Thyroid gland (tissue), 4 donors: ENCODE measurements around the gene DGKB.

Source experiments
- POLR2A ChIP-seq, 2 donors: fragments of 450-650 bp; IDR thresholded peaks; one replicate each; pipeline ENCODE4 v1.6.1; 2017; ENCODE audit warnings: antibody characterized with exemption in 2 of 2, mild to moderate bottlenecking in 2 of 2, moderate library complexity in 1 of 2
- TF ChIP-seq, protein P1 (sequence below), 6 experiments: fragments of 200-600 bp in 3 of 6; fragments of 450-650 bp in 3 of 6; sonication (generic) in 3 of 6; IDR thresholded peaks; one replicate each; pipeline ENCODE4 v1.5.1; 2016 to 2019; ENCODE audit warnings: antibody characterized with exemption in 6 of 6, mild to moderate bottlenecking in 2 of 6, inconsistent platforms in 1 of 6, moderate library complexity in 1 of 6

DNA sequence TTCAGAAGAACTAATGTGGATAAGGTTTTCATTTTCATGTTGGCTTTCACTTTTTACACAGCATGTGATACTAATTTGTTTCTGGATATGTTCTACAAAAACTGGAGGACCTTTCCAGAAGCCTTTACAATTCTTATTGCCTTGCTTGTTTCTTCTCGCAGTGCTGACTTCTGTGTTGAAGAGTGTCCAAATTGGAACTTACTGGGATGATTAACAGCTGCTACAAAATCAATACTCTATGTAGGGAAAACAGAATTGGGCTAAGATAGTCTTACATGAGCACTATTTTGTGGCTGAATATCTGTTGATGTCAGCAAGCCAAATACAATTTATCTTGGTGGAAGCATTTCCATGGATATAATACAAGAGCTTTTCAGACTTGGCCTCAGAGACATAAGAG, 351.2 kb downstream of the DGKB start:
- TF ChIP-seq POLR2A (IDR thresholded peaks at IDR 0.05), result no peak
- TF ChIP-seq, protein P1, sequence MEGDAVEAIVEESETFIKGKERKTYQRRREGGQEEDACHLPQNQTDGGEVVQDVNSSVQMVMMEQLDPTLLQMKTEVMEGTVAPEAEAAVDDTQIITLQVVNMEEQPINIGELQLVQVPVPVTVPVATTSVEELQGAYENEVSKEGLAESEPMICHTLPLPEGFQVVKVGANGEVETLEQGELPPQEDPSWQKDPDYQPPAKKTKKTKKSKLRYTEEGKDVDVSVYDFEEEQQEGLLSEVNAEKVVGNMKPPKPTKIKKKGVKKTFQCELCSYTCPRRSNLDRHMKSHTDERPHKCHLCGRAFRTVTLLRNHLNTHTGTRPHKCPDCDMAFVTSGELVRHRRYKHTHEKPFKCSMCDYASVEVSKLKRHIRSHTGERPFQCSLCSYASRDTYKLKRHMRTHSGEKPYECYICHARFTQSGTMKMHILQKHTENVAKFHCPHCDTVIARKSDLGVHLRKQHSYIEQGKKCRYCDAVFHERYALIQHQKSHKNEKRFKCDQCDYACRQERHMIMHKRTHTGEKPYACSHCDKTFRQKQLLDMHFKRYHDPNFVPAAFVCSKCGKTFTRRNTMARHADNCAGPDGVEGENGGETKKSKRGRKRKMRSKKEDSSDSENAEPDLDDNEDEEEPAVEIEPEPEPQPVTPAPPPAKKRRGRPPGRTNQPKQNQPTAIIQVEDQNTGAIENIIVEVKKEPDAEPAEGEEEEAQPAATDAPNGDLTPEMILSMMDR (IDR thresholded peaks at IDR 0.05), result no peak
